ENCODE results near the gene ZIC1. TPM values are rescaled to one million over a fixed set of nuclear protein-coding genes. Genes with fewer than 3 reads are reported as not detected.

Gene ZIC1
- total RNA-seq, 1 experiment from 2014 or later: not detected

GRCh38 chr3:147418371-147418781, 9.2 kb downstream of the ZIC1 start:
- Mint-ChIP-seq H3K36me3 (ENCODE audit: insufficient read depth in 1 of 3, low read depth in 3 of 3) (no peaks in the 10 kb centered on the region; a peak in 1 of 7 replicates), H3K27ac (no peak overlapping the region), H3K4me1 (peaks cover 27 to 61% of the 10 kb centered on the region in 2 experiments), H3K9me3 (no peaks in the 10 kb centered on the region; a peak in 2 of 5 replicates), H3K4me3 (peak overlapping the region; percentile 57 to 82), H3K27me3 (ENCODE audit: low read depth) (peaks cover 99% of the 10 kb centered on the region)
- no peak overlapping the region for H2BK5ac ChIP-seq (ENCODE audit: insufficient read length, low read length)
- H3K4me2 ChIP-seq (ENCODE audit: insufficient read depth, insufficient read length, low read length): peak overlapping the region; percentile 63
- no peaks in the 10 kb centered on the region for H3K9me3 ChIP-seq (ENCODE audit: control insufficient read depth, low read depth, low read length)
- no peak overlapping the region for H2BK120ac ChIP-seq (ENCODE audit: low read depth, low read length, poor library complexity, severe bottlenecking)
- no peak overlapping the region for H2BK12ac ChIP-seq (ENCODE audit: insufficient read length, low read depth, low read length)
- H2AK5ac ChIP-seq (ENCODE audit: insufficient read length, low read length): no peak overlapping the region
- no peak overlapping the region for H3K4ac ChIP-seq (ENCODE audit: low read depth, low read length)
- no peaks in the 10 kb centered on the region for H3K79me1 ChIP-seq (ENCODE audit: insufficient read depth, low read depth, low read length, poor library complexity, severe bottlenecking)
- H3K23ac ChIP-seq (ENCODE audit: insufficient read length, low read depth, low read length): no peak overlapping the region
- peaks cover 84% of the 10 kb centered on the region for H3K27me3 ChIP-seq (ENCODE audit: insufficient read depth, low read length)
- no peaks in the 10 kb centered on the region for H4K20me1 ChIP-seq (ENCODE audit: control insufficient read depth, insufficient read depth, insufficient read length)
- H2BK20ac ChIP-seq (ENCODE audit: low read depth, low read length, poor library complexity, severe bottlenecking): no peak overlapping the region
- no peak for DNase-seq
- no peak overlapping the region for H2AFZ ChIP-seq (ENCODE audit: low read length)
- no peak overlapping the region for H3K18ac ChIP-seq (ENCODE audit: insufficient read length, low read depth, low read length)
- peaks cover 19% of the 10 kb centered on the region for H3K23me2 ChIP-seq (ENCODE audit: insufficient read length, low read depth, low read length, poor library complexity, severe bottlenecking)
- no peak overlapping the region for H3K27ac ChIP-seq (ENCODE audit: insufficient read length, low read depth, low read length)
- no peak overlapping the region for H3K9ac ChIP-seq (ENCODE audit: extremely low read depth, insufficient read length, low read length)
- no peak for TF ChIP-seq CTCF (conservative IDR thresholded peaks at IDR 0.05)
- H4K5ac ChIP-seq (ENCODE audit: insufficient read length, low read depth, low read length): no peak overlapping the region
- no peak overlapping the region for H4K91ac ChIP-seq (ENCODE audit: insufficient read length, low read depth, low read length)
- no peak overlapping the region for H3K14ac ChIP-seq (ENCODE audit: insufficient read depth, low read length)
- no peak overlapping the region for H3K56ac ChIP-seq (ENCODE audit: insufficient read length, low read depth, low read length)
- no peak overlapping the region for H4K8ac ChIP-seq (replicated peaks; ENCODE audit: insufficient read length, low read depth, low read length)
- H3T11ph ChIP-seq (ENCODE audit: low read length): no peak overlapping the region
- H3K79me2 ChIP-seq (ENCODE audit: insufficient read depth, low read length): no peaks in the 10 kb centered on the region
- no CpG with 5 or more reads among the region's 4 CpGs for WGBS (ENCODE audit: extremely low coverage, insufficient read length, low lambda C conversion rate)
- H2BK15ac ChIP-seq (ENCODE audit: low read depth, low read length): no peak overlapping the region
- peaks cover 3% of the 10 kb centered on the region; the same call in 1 of the 2 replicates for H3K4me1 ChIP-seq (ENCODE audit: insufficient read depth, low read length)
